Activated CD4-positive, alpha-beta T cell treated with anti-CD3 and anti-CD28 coated beads, Interleukin-10, Interleukin-2, amounts not matched to agents 100 ng/mL and 50 ng/mL, durations not matched to agents 16 hours and 8 hours (primary cell): Measurements from ENCODE around the gene CFAP20DC.
A peak's percentile ranks its signal among the peaks of the same experiment; 100 is the strongest.
"Not testable (repeated sequence)": the region's sequence is repeated elsewhere in the genome, so short reads cannot be mapped to it uniquely, and the experiment has no call there.

Source experiments
- DNase-seq: peaks from one replicate; pipeline ENCODE4 v3.0.0-alpha.2; 2020

CFAP20DC gene

GRCh38 chr3:59049671-59050331, at the start of gene CFAP20DC:
Gene CFAP20DC (minus strand): TSS chr3:59050025. CDS start chr3:59049631, 394 bp downstream.
- peak; percentile 95 for DNase-seq

- not testable (repeated sequence) for DNase-seq
Observed at GRCh38 chr3:59098516-59098915, 48.7 kb upstream of the CFAP20DC start.

GRCh38 chr3:59094446-59094845, 44.6 kb upstream of the CFAP20DC start:
- no peak for DNase-seq

- no peak for DNase-seq
Observed at GRCh38 chr3:59093521-59093920, 43.7 kb upstream of the CFAP20DC start.

GRCh38 chr3:59088761-59089160, 38.9 kb upstream of the CFAP20DC start:
- DNase-seq, result no peak

GRCh38 chr3:59085976-59086375, 36.2 kb upstream of the CFAP20DC start:
- no peak for DNase-seq

GRCh38 chr3:59084583-59084982, 34.8 kb upstream of the CFAP20DC start:
- no peak for DNase-seq

GRCh38 chr3:59082106-59082505, 32.3 kb upstream of the CFAP20DC start:
- DNase-seq, result no peak

- DNase-seq, result no peak
Observed at GRCh38 chr3:59081071-59081470, 31.2 kb upstream of the CFAP20DC start.

- DNase-seq, result no peak
Observed at GRCh38 chr3:59079962-59080361, 30.1 kb upstream of the CFAP20DC start.

GRCh38 chr3:59074764-59075163, 24.9 kb upstream of the CFAP20DC start:
- no peak for DNase-seq

- DNase-seq, result no peak
Observed at GRCh38 chr3:59072681-59073080, 22.9 kb upstream of the CFAP20DC start.

- DNase-seq, result no peak
Observed at GRCh38 chr3:59069838-59070237, 20.0 kb upstream of the CFAP20DC start.

GRCh38 chr3:59065240-59065639, 15.4 kb upstream of the CFAP20DC start:
- no peak for DNase-seq

GRCh38 chr3:59064728-59065127, 14.9 kb upstream of the CFAP20DC start:
- no peak for DNase-seq

GRCh38 chr3:59064276-59064675, 14.5 kb upstream of the CFAP20DC start:
- no peak for DNase-seq

GRCh38 chr3:59056706-59057105, 6.9 kb upstream of the CFAP20DC start:
- no peak for DNase-seq

- DNase-seq, result peak; percentile 49
Observed at GRCh38 chr3:59052803-59053411, 3.1 kb upstream of the CFAP20DC start.

GRCh38 chr3:59050811-59051414, 1.1 kb upstream of the CFAP20DC start:
- not testable (repeated sequence) for DNase-seq

- DNase-seq, result no peak
Observed at GRCh38 chr3:59046839-59047238, 3.0 kb downstream of the CFAP20DC start.

GRCh38 chr3:59043391-59043790, 6.4 kb downstream of the CFAP20DC start:
- no peak for DNase-seq

GRCh38 chr3:59040902-59041301, 8.9 kb downstream of the CFAP20DC start:
- DNase-seq, result no peak

- DNase-seq, result no peak
Observed at GRCh38 chr3:59027607-59028006, 22.2 kb downstream of the CFAP20DC start.

- no peak for DNase-seq
Observed at GRCh38 chr3:59023612-59024011, 26.2 kb downstream of the CFAP20DC start.
